GM23248 (cell line): ENCODE measurements around the gene DNAI1. TPM values are rescaled to one million over a fixed set of nuclear protein-coding genes. Genes with fewer than 3 reads are reported as not detected.
"Not testable (repeated sequence)": the region's sequence is repeated elsewhere in the genome, so short reads cannot be mapped to it uniquely, and the experiment has no call there.

Experiments
- DNase-seq: peaks from one replicate; pipeline ENCODE4 v3.0.0-alpha.2; 2015
- H2AFZ ChIP-seq: fragments of 200-600 bp; sonication (generic); 2 replicates; pipeline ENCODE4 v1.6.1; 2016; ENCODE audit warnings: antibody characterized with exemption
- H3F3A ChIP-seq: fragments of 200-600 bp; sonication (generic); 2 replicates; pipeline ENCODE4 v1.6.1; 2016; ENCODE audit warnings: mild to moderate bottlenecking, antibody characterized with exemption, mixed run types; ENCODE audit not compliant: insufficient read depth
- H3K27ac ChIP-seq: fragments of 200-600 bp; sonication (generic); 2 replicates; pipeline ENCODE4 v1.5.1; 2016; ENCODE audit warnings: mild to moderate bottlenecking
- H3K27me3 ChIP-seq: fragments of 200-600 bp; sonication (generic); replicated peaks from 2 replicates; pipeline ENCODE4 v1.6.1; 2016; ENCODE audit warnings: mild to moderate bottlenecking; ENCODE audit not compliant: insufficient read depth
- H3K36me3 ChIP-seq: fragments of 200-600 bp; sonication (generic); 2 replicates; pipeline ENCODE4 v1.6.1; 2016; ENCODE audit warnings: low read depth, mild to moderate bottlenecking
- H3K4me1 ChIP-seq: fragments of 200-600 bp; sonication (generic); 2 replicates; pipeline ENCODE4 v1.6.1; 2016; ENCODE audit warnings: mild to moderate bottlenecking; ENCODE audit not compliant: insufficient read depth
- H3K4me2 ChIP-seq: fragments of 200-600 bp; sonication (generic); one replicate; pipeline ENCODE4 v1.6.1; 2016; ENCODE audit warnings: mild to moderate bottlenecking; ENCODE audit not compliant: unreplicated experiment
- H3K4me3 ChIP-seq: fragments of 200-600 bp; sonication (generic); 2 replicates; pipeline ENCODE4 v1.5.1; 2016; ENCODE audit warnings: mild to moderate bottlenecking
- H3K79me2 ChIP-seq: fragments of 200-600 bp; sonication (generic); 2 replicates; pipeline ENCODE4 v1.6.1; 2016; ENCODE audit warnings: mild to moderate bottlenecking; ENCODE audit not compliant: insufficient read depth
- H3K9ac ChIP-seq: fragments of 200-600 bp; sonication (generic); 2 replicates; pipeline ENCODE4 v1.6.1; 2016; ENCODE audit warnings: mild to moderate bottlenecking
- H3K9me2 ChIP-seq: fragments of 200-600 bp; sonication (generic); 2 replicates; pipeline ENCODE4 v1.6.1; 2016; ENCODE audit warnings: mixed run types, mild to moderate bottlenecking, moderate library complexity; ENCODE audit not compliant: insufficient read depth
- H3K9me3 ChIP-seq: fragments of 200-600 bp; sonication (generic); one replicate; pipeline ENCODE4 v1.6.1; 2017; ENCODE audit warnings: low read depth
- H4K20me1 ChIP-seq: fragments of 200-600 bp; sonication (generic); 2 replicates; pipeline ENCODE4 v1.6.0; 2016; ENCODE audit not compliant: insufficient read depth
- EZH2 ChIP-seq: fragments of 200-600 bp; sonication (generic); IDR thresholded peaks from 2 replicates; pipeline ENCODE4 v1.6.1; 2018; ENCODE audit warnings: antibody characterized with exemption, mild to moderate bottlenecking; ENCODE audit not compliant: insufficient read depth, poor library complexity, severe bottlenecking
- EZH2phosphoT487 ChIP-seq: fragments of 200-600 bp; sonication (generic); IDR thresholded peaks from 2 replicates; pipeline ENCODE4 v1.6.1; 2018; ENCODE audit warnings: antibody characterized with exemption, moderate library complexity, mild to moderate bottlenecking, low read depth; ENCODE audit not compliant: insufficient read depth
- WGBS, 2 experiments: methylation state at CpG; one replicate each; pipeline ENCODE4 v1.1.6; 2015 to 2017; ENCODE audit warnings: low lambda C conversion rate in 2 of 2, low coverage in 1 of 2; ENCODE audit errors: missing lambda C conversion rate in 2 of 2; 5-methylcytosine and 5-hydroxymethylcytosine counted together
- in situ Hi-C: fragments of 300-500 bp; cut with MboI; formaldehyde crosslinking; loops from 2 replicates; pipeline ENCODE4 v1.15.0; 2020
- polyA plus RNA-seq: library from polyadenylated mRNA; unstranded; fragments of >200 nt; fragmentation: Nextera tagmentation; extraction: Ambion mirVana; gene quantifications from 2 replicates; pipeline ENCODE4 v1.2.1, GENCODE V29; 2016
- total RNA-seq: library from RNA; depleted of rRNA; stranded (reverse); fragments of >200 nt; shearing (Covaris generic); gene quantifications from 2 replicates; pipeline ENCODE4 v1.2.3, GENCODE V29; 2014

The DNAI1 gene
- total and polyA plus RNA-seq, 2 experiments from 2014 or later: not detected

DNA sequence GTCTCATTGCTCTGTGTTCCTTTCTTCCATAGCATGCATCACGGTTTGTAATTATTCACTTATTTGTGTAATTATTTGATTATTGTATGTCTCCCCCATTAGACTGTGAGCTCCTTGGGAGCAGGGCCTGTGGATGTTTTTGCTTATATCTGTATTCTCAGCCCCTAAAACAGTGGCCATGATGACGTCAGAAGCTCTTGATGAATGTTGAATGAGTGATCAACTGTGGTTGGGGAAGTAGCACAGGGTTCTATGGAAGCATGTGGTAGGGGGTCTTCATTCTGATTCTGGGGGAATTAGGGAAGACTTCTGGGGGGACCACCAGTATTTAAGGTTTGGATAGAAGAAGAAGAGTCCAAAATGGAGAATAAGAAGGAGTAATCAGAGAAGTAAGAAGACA is 6.0 kb downstream of the DNAI1 start:
- Histone ChIP-seq H3K9me3 (no peaks in the 10 kb centered on the region), H3K27ac (no peak overlapping the region), H4K20me1 (no peaks in the 10 kb centered on the region), H3K4me2 (no peak overlapping the region), H3K4me1 (peaks cover 15% of the 10 kb centered on the region), H3K27me3 (no peaks in the 10 kb centered on the region), H3K4me3 (no peak overlapping the region), H3K36me3 (no peaks in the 10 kb centered on the region), H3K79me2 (no peaks in the 10 kb centered on the region), H2AFZ (no peak overlapping the region), H3K9me2 (no peaks in the 10 kb centered on the region), H3F3A (peaks cover 28% of the 10 kb centered on the region), H3K9ac (no peak overlapping the region)
- in situ Hi-C loops: no loop called here
- TF ChIP-seq EZH2phosphoT487: no peak
- TF ChIP-seq EZH2: no peak
- DNase-seq: no peak
- WGBS, 2 experiments: 72 to 81% methylated on average over 2 of the region's 2 CpGs

DNA sequence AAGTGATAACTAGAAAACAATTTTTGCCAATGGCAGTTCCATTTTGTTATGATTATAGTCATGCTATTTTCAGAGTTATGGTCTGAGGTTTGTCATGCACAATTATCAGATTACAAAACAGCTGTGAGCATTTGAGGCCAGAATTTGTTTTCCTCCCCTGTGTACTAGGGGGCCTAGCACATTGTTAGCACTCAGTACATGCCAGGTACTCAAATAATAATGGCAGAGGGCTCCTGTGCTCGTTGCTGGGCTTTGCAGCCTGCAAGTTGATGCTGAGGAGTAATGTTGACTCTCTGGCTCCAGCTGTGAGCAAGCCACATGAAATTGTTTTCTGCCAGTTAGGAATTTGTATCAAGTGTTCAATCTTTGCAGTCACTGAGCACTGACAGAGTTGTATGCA is 6.9 kb downstream of the DNAI1 start:
- Histone ChIP-seq H3K9me3 (no peaks in the 10 kb centered on the region), H3K27ac (no peak overlapping the region), H3K4me2 (no peak overlapping the region), H3K9me2 (no peaks in the 10 kb centered on the region), H3K79me2 (no peaks in the 10 kb centered on the region), H4K20me1 (no peaks in the 10 kb centered on the region), H3K36me3 (no peaks in the 10 kb centered on the region), H3K9ac (no peak overlapping the region), H2AFZ (no peak overlapping the region), H3K27me3 (no peaks in the 10 kb centered on the region), H3K4me1 (peaks cover 15% of the 10 kb centered on the region), H3F3A (peaks cover 28% of the 10 kb centered on the region), H3K4me3 (no peak overlapping the region)
- DNase-seq: no peak
- TF ChIP-seq EZH2phosphoT487 (no peak), EZH2 (no peak)
- WGBS, 2 experiments: 5 to 6% methylated on average over 1 of the region's 1 CpG
- in situ Hi-C loops: no loop called here

DNA sequence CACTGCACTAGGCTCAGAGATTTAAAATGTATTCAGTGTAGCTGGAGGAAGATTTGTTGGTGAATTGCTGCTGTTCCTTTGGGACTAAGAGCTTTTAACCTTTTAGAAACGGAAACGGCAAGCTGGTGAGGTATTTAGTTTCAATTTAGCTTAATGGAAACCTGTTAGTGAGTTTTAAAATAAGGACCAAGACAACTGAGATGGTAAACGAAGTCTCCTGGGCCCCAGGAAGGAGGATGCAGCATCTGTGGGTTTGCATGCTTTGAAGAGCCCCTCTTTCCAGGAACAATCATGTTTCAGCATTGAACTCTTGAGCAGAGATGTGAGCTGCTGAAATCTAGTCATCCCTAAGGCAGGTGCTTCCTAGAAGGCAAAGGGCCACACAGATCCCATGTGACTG is 16.5 kb downstream of the DNAI1 start:
- H3K27me3 ChIP-seq: peaks cover 23% of the 10 kb centered on the region
- H3K9ac ChIP-seq: no peak overlapping the region
- no peaks in the 10 kb centered on the region for H3K79me2 ChIP-seq
- no peaks in the 10 kb centered on the region for H3K9me2 ChIP-seq
- no peaks in the 10 kb centered on the region for H4K20me1 ChIP-seq
- H3K27ac ChIP-seq: no peak overlapping the region
- no peak overlapping the region for H2AFZ ChIP-seq
- no peaks in the 10 kb centered on the region for H3K4me1 ChIP-seq
- no peak overlapping the region for H3K4me2 ChIP-seq
- TF ChIP-seq EZH2phosphoT487 (no peak), EZH2 (no peak)
- no peaks in the 10 kb centered on the region for H3F3A ChIP-seq
- H3K9me3 ChIP-seq: no peaks in the 10 kb centered on the region
- DNase-seq: no peak
- in situ Hi-C loops: no loop called here
- no peaks in the 10 kb centered on the region for H3K36me3 ChIP-seq
- no peak overlapping the region for H3K4me3 ChIP-seq
- WGBS, 2 experiments: 51 to 61% methylated on average over 3 of the region's 3 CpGs

DNA sequence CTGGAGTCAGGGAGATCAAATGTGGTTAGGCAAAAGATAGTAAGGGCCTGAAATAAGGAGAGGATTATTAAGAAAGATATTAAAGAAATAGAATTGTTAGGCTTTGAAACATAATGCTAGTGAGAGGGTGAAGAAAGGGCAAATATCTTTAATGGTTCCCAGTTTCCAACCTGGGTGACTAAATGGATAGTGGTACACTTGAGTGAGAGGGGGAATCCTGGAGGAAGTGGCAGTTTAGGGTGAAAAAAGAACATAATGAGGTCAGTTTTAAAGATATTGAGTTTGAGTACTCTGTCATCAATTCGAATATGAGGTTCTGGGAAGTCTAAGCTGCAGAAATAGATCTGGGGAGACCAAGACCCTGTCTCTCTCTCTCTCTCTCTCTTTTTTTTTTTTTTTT is 18.9 kb downstream of the DNAI1 start:
- Histone ChIP-seq H3K9ac (no peak overlapping the region), H2AFZ (no peak overlapping the region), H3K4me1 (no peaks in the 10 kb centered on the region), H3K9me3 (no peaks in the 10 kb centered on the region), H3K4me3 (no peak overlapping the region), H3F3A (no peaks in the 10 kb centered on the region), H3K27me3 (peaks cover 15% of the 10 kb centered on the region), H3K36me3 (no peaks in the 10 kb centered on the region), H3K27ac (no peak overlapping the region), H3K4me2 (no peak overlapping the region), H3K79me2 (no peaks in the 10 kb centered on the region), H4K20me1 (no peaks in the 10 kb centered on the region), H3K9me2 (no peaks in the 10 kb centered on the region)
- TF ChIP-seq EZH2phosphoT487 (no peak), EZH2 (no peak)
- 17 to 28% methylated on average over 1 of the region's 1 CpG for WGBS, 2 experiments
- DNase-seq: no peak
- in situ Hi-C loops: no loop called here

DNA sequence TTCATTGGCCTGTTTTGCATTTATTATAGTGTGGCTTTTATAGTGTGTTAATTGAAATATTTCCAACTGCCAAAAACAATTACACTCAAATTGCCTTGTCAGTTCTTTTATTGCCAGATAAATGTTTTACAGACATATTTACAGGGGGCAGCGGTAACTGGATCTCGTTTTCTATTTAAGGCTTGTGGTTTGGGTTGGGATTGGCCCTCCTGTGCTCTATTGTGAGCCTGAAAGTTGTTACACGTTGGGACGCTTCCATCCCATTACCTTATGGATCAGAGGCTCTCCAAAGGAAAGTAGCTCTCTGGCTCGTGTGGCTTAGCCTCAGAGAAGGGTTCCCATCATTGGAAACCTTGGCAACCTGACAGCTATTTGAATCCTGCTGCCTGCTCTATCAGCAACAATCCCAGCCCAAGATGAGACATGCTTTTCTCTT is 20.8 kb downstream of the DNAI1 start:
- Histone ChIP-seq H3K4me1 (no peaks in the 10 kb centered on the region), H3K9me2 (no peaks in the 10 kb centered on the region), H3K27ac (no peak overlapping the region), H3K9me3 (no peaks in the 10 kb centered on the region), H3K36me3 (no peaks in the 10 kb centered on the region), H3K4me2 (no peak overlapping the region), H3K9ac (no peak overlapping the region), H4K20me1 (no peaks in the 10 kb centered on the region), H3K4me3 (no peak overlapping the region), H3K79me2 (no peaks in the 10 kb centered on the region), H3K27me3 (peaks cover 18% of the 10 kb centered on the region), H3F3A (no peaks in the 10 kb centered on the region), H2AFZ (no peak overlapping the region)
- WGBS, 2 experiments: 25% methylated on average over 5 of the region's 5 CpGs
- in situ Hi-C loops: no loop called here
- no peak for TF ChIP-seq EZH2phosphoT487
- TF ChIP-seq EZH2: no peak
- no peak for DNase-seq

DNA sequence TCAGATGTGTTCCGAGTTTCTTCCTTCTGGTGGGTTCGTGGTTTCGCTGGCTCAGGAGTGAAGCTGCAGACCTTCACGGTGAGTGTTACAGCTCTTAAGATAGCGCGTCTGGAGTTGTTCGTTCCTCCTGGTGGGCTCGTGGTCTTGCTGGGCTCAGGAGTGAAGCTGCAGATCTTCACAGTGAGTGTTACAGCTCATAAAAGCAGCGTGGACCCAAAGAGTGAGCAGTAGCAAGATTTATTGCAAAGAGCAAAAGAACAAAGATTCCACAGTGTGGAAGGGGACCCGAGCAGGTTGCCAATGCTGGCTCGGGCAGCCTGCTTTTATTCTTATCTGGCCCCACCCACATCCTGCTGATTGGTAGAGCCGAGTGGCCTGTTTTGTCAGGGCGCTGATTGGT is 23.0 kb downstream of the DNAI1 start:
- H3K4me2 ChIP-seq, H3K27ac ChIP-seq, H3F3A ChIP-seq, DNase-seq, H3K36me3 ChIP-seq, H3K9ac ChIP-seq, H3K9me3 ChIP-seq, H3K4me3 ChIP-seq, H3K4me1 ChIP-seq, H3K79me2 ChIP-seq, H3K9me2 ChIP-seq, H4K20me1 ChIP-seq, in situ Hi-C loops, H2AFZ ChIP-seq: not testable (repeated sequence)
- WGBS, 2 experiments: 49% methylated on average over 12 to 13 of the region's 13 CpGs
- peaks cover 14% of the 10 kb centered on the region for H3K27me3 ChIP-seq

DNA sequence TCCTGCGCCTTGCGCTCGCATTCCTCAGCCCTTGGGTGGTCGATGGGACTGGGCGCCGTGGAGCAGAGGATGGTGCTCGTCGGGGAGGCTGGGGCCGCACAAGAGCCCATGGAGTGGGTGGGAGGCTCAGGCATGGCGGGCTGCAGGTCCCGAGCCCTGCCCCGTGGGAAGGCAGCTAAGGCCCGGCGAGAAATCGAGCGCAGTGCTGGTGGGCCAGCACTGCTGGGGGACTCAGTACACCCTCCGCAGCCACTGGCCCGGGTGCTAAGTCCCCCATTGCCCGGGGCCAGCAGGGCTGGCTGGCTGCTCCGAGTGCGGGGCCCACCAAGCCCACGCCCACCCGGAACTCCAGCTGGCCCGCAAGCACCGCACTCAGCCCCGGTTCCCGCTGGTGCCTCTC is 24.1 kb downstream of the DNAI1 start:
- H3K9ac ChIP-seq, H3K4me1 ChIP-seq, H4K20me1 ChIP-seq, in situ Hi-C loops, H2AFZ ChIP-seq, DNase-seq, H3K36me3 ChIP-seq, H3F3A ChIP-seq, H3K79me2 ChIP-seq, H3K27ac ChIP-seq, H3K4me3 ChIP-seq, H3K4me2 ChIP-seq, H3K9me3 ChIP-seq, H3K9me2 ChIP-seq: not testable (repeated sequence)
- WGBS, 2 experiments: 80 to 90% methylated on average over 7 to 23 of the region's 27 CpGs
- H3K27me3 ChIP-seq: peaks cover 12% of the 10 kb centered on the region; the same call in 1 of the 2 replicates
